Measurements from ENCODE around the gene DNMT3L.
"Not testable (repeated sequence)": the region's sequence is repeated elsewhere in the genome, so short reads cannot be mapped to it uniquely, and the experiment has no call there.

The DNMT3L gene

DNA sequence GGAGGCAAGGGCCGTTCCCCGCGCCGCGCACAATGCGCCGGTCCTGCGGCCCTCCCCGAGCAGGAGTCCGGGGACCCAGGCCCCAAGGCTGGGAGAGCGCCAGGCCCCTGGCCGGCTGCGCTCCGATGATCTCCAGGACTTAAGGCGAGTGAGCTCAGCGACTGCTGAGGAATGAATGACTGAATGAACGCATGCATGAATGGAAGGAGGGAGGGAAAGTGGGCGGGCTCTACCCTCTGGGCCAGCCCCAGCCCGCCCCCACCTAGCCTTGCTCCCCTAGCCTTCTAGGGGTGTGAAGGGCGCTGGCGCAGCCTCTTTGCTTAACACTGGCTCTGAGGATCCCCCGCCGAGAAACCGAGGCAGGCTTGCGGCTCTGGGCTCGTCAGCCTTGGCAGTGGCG lies 20.4 kb downstream of the DNMT3L start:
- not testable (repeated sequence) for DNase-seq

DNA sequence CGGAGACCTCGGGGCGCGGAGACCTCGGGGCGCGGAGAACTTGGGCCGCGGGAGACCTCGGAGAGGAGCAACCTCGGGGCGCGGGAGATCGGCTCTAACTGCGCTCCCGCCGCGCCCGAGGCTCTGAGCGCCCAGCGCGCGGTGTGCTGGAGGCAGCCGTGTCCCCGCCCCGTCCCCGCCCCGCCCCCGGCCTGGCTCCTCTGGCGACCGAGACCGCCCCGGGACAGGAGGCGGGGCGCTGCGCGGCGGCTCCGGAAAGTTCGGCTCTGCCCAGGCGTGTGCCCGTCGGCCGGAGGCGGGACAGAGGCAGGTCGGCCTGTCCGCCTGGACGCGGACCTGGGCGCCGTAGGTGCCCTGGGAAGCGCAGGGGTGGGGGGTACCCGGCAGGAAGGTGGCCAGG lies 20.9 kb downstream of the DNMT3L start, which contains the start of gene ICOSLG:
TSS of gene ICOSLG (minus strand) at position 102 of the 400 bp plus-strand sequence. CDS start 126 bp downstream, outside the sequence.
- DNase-seq, result not testable (repeated sequence)

DNA sequence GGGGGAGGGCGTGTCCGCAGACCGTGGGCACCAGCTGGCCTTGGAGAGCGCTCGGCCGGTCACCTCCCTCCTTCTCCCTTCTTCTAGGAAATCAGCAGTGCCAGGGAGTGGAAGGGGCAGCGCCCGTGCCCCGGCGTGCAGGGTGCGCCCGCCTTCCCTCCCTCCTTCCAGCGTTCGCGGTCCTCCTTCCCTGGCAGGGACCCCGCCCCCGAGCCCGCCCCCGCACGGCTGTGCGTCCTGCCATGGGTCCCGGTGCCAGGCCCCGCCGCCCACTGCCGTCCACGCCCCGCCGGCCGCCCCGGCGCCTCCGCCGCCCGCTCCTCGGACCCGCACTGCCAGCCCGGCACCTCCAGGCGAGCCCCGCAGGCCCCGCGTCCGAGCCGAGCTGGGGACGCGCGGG lies 21.3 kb downstream of the DNMT3L start:
- DNase-seq, result not testable (repeated sequence)

DNA sequence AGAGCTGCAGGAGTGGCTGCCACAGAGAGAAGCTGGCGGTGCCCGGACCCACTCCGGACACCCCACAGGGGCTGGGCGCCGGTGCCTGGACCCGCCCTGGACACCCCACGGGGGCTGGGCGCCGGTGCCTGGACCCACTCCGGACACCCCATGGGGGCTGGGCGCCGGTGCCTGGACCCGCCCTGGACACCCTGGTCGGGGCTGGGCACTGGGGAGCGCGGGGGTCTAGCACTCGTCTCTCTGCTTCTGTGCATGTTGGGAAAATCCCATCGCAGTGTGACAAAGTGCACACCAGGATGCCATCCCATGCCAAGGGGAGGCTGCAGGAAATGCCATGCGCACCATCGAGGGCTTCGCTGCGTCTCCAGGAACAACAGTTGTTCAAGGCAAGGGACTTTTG lies 32.1 kb downstream of the DNMT3L start:
- not testable (repeated sequence) for DNase-seq

DNA sequence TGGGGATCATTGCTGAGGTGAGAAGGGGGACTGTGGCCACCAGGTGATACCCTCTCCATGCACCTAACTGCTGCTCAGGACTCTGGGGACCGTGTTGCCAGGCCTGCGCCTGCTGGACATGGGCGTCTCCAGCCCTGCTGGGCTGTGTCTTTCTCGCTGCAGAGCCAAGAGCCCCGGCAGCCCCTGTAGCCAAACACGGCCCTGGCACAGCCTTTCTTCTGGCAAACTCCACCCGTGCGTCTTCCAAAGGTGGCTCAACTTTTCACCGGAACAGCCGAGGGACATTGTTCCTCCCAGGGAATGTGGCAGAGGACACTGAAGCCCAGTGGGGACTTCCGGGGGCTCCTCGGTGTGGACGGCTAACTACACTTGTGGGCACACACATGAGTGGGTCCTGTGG lies 33.6 kb downstream of the DNMT3L start:
- DNase-seq, result not testable (repeated sequence)

DNA sequence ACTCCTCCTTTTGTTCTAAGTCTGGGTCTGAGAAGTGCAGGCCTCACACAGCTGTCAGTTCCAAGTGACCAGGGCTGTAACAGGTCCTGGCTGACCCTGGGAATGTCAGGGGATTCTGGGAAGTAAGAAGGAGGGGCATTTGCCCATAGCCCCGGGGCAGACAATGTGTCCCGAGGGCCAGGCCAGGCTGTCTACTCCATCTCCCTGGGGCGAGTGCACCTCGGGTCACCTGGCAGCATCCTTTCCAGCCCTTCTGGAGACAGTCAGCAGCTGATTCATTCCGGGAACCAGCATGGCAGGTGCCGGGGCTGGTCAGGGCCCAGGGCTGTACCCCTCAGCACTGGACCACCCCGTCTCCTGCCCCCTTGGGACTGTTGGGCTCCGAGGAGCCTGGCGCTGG lies 34.1 kb downstream of the DNMT3L start:
- DNase-seq, result not testable (repeated sequence)

DNA sequence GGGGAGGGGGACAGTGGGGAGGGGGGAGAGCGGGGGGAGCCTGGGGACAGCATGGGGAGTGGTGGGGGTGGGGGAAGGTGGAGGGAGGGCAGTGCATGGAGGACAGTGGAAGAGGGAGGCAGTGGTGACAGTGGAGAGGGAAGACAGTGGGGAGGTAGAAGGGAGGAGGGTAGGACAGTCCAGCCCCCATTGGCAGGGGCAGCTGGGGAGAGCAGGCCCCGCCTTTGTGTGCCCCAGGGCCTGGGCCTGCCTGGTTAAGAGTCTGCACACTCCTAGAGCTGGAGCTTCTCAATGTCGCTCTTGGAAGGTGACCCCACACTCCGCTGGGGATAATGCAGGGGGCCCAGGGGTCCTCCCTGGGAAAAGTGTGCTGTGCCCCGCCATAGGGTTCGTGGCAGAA lies 36.1 kb downstream of the DNMT3L start:
- DNase-seq, result not testable (repeated sequence)

DNA sequence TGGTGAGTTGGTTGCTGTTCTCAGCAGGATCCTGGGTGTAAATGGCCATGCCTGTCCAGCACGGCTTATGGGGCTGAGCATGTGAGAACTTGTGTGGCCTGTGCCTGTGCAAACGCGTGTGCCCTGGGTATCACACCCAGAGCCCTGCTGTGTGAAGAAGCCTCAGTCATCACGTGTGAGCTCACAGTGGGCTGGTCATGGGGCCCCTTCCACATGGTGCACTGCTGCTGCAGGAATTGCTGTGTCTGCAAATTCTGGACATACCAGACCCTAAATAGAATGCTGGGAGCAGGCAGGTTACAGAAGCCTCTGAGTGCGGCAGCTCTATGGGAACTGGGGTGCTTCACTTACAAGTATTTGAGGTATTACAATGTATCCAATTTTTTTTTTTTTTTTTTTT lies 38.4 kb downstream of the DNMT3L start:
- DNase-seq, result not testable (repeated sequence)

DNA sequence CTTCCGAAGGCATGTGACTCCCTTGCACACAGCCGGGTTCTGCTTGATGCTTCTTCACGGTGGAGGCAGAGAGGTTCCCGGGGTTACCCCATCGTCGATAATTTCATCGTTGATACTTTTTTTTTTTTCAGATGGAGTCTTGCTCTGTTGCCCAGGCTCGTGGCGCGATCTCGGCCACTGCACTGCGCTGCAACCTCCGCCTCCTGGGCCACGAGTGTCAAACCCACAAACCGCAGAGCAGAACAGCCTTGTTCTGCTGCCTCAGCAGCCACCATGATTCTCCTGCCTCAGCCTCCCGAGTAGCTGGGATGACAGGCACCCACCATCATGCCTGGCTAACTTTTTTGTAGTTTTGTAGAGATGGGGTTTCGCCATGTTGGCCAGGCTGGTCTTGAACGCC lies 41.0 kb downstream of the DNMT3L start:
- DNase-seq, result not testable (repeated sequence)

DNA sequence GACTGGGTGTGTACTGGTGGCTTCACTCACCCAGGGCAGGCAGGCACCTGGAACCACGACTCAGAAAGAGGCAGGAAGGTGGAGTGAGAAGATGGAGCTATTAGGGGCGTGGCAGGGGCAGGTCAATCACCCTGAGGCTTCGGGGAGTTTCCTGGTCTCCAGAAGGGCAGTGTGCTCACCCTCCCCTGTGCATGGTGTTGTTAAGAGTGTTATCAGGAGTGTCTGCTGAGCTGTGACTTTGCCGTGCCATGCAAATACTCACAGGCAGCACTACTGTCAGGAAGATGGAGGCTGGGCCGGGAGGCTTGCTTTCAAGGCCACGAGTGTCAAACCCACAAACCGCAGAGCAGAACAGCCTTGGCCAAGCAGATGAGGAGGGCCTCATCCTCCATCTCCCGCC lies 43.2 kb downstream of the DNMT3L start:
- DNase-seq, result not testable (repeated sequence)

DNA sequence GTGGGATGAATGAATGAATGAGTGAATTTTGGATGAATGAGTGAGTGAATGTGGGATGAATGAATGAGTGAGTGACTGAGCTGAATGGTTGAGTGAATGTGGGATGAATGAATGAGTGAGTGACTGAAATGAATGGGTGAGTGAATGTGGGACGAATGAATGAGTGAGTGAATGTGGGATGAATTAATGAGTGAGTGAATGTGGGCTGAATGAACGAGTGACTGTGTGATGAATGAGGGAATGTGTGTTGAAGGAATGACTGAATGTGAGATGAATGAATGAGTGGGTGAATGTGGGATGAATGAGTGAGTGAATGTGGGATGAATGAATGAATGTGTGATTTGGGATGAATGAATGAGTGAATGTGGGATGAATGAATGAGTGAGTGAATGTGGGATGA lies 49.7 kb downstream of the DNMT3L start:
- DNase-seq, result not testable (repeated sequence)

DNA sequence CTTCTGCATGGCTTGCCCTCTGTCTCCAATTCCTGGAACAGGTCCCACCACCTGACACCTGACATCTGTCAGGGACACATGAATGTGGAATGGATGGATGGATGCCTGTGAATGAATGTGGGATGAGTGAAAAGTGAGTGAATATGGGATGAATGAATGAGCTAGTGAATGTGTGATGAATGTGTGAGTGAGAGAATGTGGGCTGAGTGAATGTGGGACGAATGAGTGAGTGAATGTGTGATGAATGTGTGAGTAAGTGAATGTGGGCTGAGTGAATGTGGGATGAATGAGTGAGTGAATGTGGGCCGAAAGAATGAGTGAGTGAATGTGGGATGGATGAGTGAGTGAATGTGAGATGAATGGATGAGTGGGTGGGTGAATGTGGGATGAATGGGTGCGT lies 50.1 kb downstream of the DNMT3L start:
- DNase-seq, result not testable (repeated sequence)

DNA sequence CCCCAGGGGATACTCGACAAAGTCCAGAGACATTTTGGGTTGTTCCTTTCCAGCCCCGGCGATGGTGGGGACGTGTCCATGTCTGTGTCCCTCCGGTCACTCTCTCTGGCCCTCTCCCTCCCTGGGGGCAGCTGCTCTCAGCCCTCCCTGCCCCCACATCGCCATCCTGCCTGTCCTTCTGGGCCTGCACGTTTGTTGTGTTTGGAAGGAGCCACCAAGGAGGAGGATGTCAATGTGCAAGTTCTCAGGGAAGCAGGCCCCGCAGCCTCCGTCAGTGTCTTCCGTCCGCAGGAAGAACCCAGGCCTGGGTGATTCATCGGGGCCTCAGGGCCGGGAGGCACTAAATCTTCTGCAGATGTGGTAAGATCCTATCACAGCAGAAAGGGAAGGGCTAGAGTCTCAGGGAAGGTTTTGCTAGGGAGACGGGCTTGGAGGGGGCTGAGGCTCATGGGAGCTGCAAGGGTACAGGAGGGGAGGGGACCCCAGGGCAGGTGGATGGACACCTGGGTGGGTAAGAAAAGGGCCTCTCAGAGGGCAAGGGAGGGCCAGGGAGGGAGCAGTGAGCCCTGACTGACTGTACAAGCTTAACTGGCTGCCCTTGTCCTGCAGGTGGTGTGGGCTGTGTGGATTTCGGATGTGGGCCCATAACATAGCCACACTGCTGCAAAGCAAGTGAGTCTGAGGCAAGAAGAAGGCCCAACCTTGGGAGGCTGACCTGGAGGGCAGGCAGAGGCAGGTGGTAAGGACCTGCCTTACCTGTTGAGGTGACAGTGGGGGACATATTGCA lies 53.6 kb downstream of the DNMT3L start:
- not testable (repeated sequence) for DNase-seq

DNA sequence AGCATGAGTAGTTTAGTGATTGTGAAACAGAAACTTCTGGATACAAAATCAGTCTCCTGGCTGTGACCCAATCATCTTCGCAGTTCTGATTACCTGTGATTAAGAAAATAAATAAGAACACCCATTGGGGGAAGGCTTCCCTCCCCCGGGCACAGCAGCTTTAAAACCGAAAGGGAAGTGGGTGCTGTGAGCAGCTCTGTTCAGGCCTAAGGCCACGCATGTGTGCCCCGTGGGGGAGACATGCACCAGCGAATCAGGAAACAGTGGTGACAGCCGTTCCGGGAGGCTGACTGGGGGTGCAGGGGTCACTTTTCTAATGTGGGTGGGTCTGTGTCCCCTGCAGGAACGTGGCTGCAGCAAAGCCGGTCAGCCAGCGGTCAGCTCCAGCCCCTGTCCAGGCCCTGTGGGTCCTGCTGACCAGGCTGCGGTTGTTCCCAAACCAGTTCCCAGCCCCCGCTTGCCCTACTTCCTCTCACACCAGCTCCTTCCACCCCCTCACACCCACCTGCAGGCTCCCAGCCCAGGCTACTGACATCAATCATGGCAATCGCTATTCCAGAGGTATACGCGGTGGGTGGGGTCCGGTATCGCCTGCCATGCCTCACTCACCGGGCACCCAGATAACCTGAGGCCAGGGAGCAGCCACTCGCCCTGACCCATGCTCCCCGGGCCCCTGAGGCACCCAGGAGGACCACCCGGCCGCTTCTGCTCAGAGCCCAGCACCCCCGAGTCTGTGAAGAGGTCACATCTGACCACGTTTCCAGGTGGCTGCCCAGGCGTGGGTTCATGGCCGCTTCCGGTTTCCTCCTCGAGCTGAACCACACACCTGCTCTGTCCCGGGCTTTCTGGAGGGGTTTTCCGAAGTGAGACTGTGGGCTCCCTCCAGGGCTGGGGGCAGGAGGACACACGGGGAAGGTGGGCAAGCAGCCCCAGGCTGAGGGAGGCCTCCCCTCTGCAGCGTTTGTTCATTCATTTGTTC lies 54.7 kb downstream of the DNMT3L start:
- DNase-seq, result not testable (repeated sequence)

DNA sequence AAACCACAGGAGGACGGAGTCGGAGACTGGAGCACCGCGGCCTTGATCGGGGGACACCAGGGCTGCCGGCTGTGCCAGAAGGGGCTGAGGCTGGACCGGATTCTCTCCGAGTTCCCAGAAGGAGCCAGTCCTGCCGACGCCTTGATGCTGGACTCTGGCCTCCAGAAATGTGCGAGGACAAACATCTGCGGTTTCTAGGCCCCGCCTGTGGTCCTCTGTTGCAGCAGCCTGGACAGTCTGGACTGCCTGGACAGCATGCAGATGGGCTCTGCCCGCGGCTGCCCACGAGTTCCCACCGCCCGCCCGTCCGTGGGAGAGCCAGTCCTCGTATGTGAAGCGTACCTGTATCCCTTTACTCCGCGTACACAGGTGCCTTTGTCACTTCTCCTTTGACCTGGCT lies 55.5 kb downstream of the DNMT3L start:
- DNase-seq, result not testable (repeated sequence)

DNA sequence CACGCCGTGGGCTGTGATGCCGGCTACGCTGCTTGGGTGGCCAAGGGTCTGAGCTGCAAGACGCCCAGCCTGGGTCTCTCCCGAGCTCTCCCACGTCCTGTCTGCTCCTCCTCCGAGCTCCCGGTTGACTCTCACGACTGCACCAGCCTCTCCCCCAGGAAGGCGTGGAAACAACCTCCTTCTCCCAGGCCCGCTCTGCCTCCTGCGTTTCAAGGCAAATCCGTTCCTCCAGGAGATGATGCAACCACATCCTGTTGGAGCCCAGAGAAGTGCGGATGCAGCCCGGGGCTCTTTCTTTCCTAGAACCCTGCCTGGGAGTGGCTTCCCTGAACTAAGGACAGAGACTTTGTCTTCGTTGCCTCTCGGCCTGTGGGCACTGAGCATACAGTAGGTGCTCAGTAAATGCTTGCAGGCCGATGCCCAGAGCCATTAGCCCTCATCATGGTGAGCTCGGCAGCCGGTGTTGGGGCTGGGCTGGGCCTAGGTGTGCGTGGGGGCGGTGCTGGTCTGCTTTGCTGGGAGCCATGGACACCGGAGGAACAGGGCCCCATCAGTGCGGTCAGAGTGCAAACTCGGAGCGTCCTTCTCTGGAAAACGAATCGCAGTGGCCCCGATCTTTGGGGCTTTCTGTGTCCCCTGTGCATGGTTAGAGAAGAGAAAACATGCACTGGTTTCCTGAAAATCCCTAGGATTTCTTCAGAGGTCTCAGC lies 59.0 kb downstream of the DNMT3L start:
- DNase-seq, result not testable (repeated sequence)

DNA sequence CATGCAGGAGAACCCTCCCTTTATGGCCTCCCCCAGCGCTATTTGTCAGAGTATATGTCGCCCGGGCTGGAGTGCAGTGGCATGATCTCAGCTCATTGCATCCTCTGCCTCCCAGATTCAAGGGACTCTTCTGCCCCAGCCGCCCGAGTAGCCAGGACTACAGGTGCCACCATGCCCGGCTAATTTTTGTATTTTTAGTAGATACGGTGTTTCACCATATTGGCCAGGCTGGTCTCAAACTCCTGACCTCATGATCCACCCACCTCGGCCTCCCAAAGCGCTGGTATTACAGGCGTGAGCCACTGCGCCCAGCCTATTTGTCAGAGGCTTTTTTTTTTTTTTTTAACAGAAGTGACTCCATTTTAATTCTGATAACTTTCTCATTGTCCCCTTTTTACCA lies 61.7 kb downstream of the DNMT3L start:
- DNase-seq, result not testable (repeated sequence)

DNA sequence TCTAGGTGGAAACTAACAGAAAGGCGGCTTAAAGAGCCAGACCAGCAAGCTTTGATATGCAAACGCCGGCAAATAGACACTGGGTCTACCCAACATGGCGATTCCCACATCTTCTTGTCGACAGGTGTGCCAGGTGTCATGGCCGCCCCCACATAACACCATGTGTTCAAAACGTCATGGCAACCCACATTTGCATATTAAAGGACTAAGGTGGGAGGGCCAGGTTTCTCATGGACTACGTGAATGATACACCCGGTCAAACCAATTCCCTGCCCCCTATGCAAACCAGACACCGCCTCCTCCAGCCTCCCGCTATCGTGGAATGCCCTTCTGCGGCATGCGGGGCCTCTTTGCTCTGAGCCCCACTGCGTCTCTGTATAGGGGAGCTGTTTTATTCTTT lies 62.2 kb downstream of the DNMT3L start:
- DNase-seq, result no peak

DNA sequence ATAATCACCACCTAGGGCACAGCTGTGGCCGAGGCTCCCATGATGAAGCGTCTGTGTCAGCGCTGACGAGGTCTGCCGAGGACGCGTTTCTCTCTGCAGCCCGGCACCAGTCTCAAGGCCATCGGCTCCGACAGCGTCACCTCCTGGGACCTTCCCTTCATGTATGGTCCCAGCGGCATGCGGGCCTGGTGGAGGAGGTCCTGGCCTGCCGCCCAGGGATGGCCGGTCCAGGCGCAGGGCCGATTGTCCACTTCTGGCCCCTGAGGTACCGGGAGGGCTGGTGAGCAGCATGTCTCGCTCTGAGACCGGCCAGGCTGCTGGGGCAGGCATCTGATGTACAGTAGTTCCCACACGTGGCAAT lies 64.6 kb downstream of the DNMT3L start:
- DNase-seq, result not testable (repeated sequence)
